ENCODE data around the gene P4HB. TPM values are rescaled to one million over a fixed set of nuclear protein-coding genes. Genes with fewer than 3 reads are reported as not detected.

The P4HB gene
- total RNA-seq, 1 donor from 2014 or later, result 792 TPM

GRCh38 chr17:81821603-81822311 is 38.6 kb downstream of the P4HB start:
- H3K4me3 Mint-ChIP-seq (ENCODE audit: unreplicated experiment), result no peak overlapping the region

DNA sequence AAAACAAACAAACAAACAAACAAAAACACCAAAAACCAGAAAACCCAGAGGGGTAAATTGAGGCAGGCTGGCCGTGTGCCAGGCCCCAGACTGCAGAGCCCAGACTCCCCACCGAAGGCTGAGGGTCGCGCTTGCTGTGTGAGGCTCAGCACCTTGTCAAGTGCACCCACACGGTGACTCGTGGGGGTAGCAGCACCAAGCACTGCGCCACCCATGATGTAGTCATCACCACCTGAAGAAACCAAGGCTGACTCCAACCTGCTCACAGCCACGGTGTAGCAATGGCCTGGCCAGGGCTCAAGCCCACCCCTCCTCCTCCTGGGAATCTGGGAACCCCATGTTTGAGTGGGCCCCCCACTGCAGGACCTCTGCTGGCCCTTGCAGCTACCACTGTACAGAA is 39.2 kb downstream of the P4HB start:
- Mint-ChIP-seq H3K9me3 (ENCODE audit: unreplicated experiment) (no peaks in the 10 kb centered on the region), H3K27ac (ENCODE audit: unreplicated experiment) (no peak overlapping the region), H3K36me3 (ENCODE audit: unreplicated experiment) (peaks cover 7% of the 10 kb centered on the region), H3K27me3 (ENCODE audit: unreplicated experiment) (peaks cover 2% of the 10 kb centered on the region), H3K4me1 (ENCODE audit: unreplicated experiment) (no peaks in the 10 kb centered on the region), H3K4me3 (ENCODE audit: unreplicated experiment) (no peak overlapping the region)
- TF ChIP-seq, protein P1, sequence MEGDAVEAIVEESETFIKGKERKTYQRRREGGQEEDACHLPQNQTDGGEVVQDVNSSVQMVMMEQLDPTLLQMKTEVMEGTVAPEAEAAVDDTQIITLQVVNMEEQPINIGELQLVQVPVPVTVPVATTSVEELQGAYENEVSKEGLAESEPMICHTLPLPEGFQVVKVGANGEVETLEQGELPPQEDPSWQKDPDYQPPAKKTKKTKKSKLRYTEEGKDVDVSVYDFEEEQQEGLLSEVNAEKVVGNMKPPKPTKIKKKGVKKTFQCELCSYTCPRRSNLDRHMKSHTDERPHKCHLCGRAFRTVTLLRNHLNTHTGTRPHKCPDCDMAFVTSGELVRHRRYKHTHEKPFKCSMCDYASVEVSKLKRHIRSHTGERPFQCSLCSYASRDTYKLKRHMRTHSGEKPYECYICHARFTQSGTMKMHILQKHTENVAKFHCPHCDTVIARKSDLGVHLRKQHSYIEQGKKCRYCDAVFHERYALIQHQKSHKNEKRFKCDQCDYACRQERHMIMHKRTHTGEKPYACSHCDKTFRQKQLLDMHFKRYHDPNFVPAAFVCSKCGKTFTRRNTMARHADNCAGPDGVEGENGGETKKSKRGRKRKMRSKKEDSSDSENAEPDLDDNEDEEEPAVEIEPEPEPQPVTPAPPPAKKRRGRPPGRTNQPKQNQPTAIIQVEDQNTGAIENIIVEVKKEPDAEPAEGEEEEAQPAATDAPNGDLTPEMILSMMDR (IDR thresholded peaks at IDR 0.05), result no peak
- DNase-seq (ENCODE audit: extremely low spot score, unreplicated experiment), result no peak

More at GRCh38 chr17:81821603-81822311, 38.6 kb downstream of the P4HB start:
- H3K27ac Mint-ChIP-seq (ENCODE audit: unreplicated experiment), result no peak overlapping the region
- H3K27me3 Mint-ChIP-seq (ENCODE audit: unreplicated experiment), result peaks cover 2% of the 10 kb centered on the region
- no peak for DNase-seq (ENCODE audit: extremely low spot score, unreplicated experiment)
- no peaks in the 10 kb centered on the region for H3K4me1 Mint-ChIP-seq (ENCODE audit: unreplicated experiment)
- peaks cover 7% of the 10 kb centered on the region for H3K36me3 Mint-ChIP-seq (ENCODE audit: unreplicated experiment)
- H3K9me3 Mint-ChIP-seq (ENCODE audit: unreplicated experiment), result no peaks in the 10 kb centered on the region
- TF ChIP-seq, protein P1 (IDR thresholded peaks at IDR 0.05), result peak; percentile 27

- Mint-ChIP-seq H3K27me3 (ENCODE audit: unreplicated experiment) (peaks cover 2% of the 10 kb centered on the region), H3K9me3 (ENCODE audit: unreplicated experiment) (no peaks in the 10 kb centered on the region), H3K27ac (ENCODE audit: unreplicated experiment) (no peak overlapping the region), H3K36me3 (ENCODE audit: unreplicated experiment) (peaks cover 7% of the 10 kb centered on the region), H3K4me1 (ENCODE audit: unreplicated experiment) (no peaks in the 10 kb centered on the region), H3K4me3 (ENCODE audit: unreplicated experiment) (no peak overlapping the region)
- no peak for DNase-seq (ENCODE audit: extremely low spot score, unreplicated experiment)
- TF ChIP-seq, protein P1 (IDR thresholded peaks at IDR 0.05), result no peak
Measured at GRCh38 chr17:81819708-81820107, 40.6 kb downstream of the P4HB start.

- H3K4me3 Mint-ChIP-seq (ENCODE audit: unreplicated experiment), result no peak overlapping the region
- H3K27me3 Mint-ChIP-seq (ENCODE audit: unreplicated experiment), result peaks cover 2% of the 10 kb centered on the region
- peaks cover 3% of the 10 kb centered on the region for H3K36me3 Mint-ChIP-seq (ENCODE audit: unreplicated experiment)
- H3K9me3 Mint-ChIP-seq (ENCODE audit: unreplicated experiment), result no peaks in the 10 kb centered on the region
- H3K4me1 Mint-ChIP-seq (ENCODE audit: unreplicated experiment), result no peaks in the 10 kb centered on the region
- H3K27ac Mint-ChIP-seq (ENCODE audit: unreplicated experiment), result no peak overlapping the region
- no peak for DNase-seq (ENCODE audit: extremely low spot score, unreplicated experiment)
- TF ChIP-seq, protein P1 (IDR thresholded peaks at IDR 0.05), result no peak
Measured at GRCh38 chr17:81817758-81818147, 42.6 kb downstream of the P4HB start.

DNA sequence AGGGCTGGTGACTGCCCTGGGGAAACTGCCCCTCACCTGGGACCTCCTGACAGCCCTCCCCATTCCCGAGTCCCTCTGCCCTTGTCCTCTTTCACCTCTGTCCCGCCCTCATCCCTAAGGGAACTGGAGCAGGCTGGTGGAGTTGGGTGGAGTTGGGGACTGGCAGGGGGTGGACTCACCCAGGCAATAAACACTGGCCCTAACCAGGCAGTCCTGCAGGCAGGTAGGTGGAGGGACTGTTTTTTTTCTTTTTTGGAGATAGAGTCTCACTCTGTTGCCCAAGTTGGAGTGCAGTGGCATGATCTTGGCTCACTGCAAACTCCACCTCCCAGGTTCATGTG is 44.7 kb downstream of the P4HB start:
- no peak overlapping the region for H3K4me3 Mint-ChIP-seq (ENCODE audit: unreplicated experiment)
- no peaks in the 10 kb centered on the region for H3K4me1 Mint-ChIP-seq (ENCODE audit: unreplicated experiment)
- no peak for DNase-seq (ENCODE audit: extremely low spot score, unreplicated experiment)
- no peaks in the 10 kb centered on the region for H3K9me3 Mint-ChIP-seq (ENCODE audit: unreplicated experiment)
- H3K27me3 Mint-ChIP-seq (ENCODE audit: unreplicated experiment), result peaks cover 2% of the 10 kb centered on the region
- TF ChIP-seq, protein P1 (IDR thresholded peaks at IDR 0.05), result no peak
- no peaks in the 10 kb centered on the region for H3K36me3 Mint-ChIP-seq (ENCODE audit: unreplicated experiment)
- no peak overlapping the region for H3K27ac Mint-ChIP-seq (ENCODE audit: unreplicated experiment)
